PFSK-1 (cell line): ENCODE measurements around the gene SLC46A3.

Experiments
- FOXP2 ChIP-seq: optimal IDR thresholded peaks from 2 replicates; pipeline ENCODE3; 2011; ENCODE audit warnings: borderline replicate concordance, control low read depth, inconsistent platforms; ENCODE audit not compliant: insufficient read depth; ENCODE audit errors: extremely low read length, extremely low read depth
- POLR2AphosphoS5 ChIP-seq: IDR thresholded peaks from 2 replicates; pipeline ENCODE4 v1.6.1; 2012; ENCODE audit warnings: low read depth, mild to moderate bottlenecking, control low read depth, low read length, moderate library complexity
- REST ChIP-seq, 2 experiments: IDR thresholded peaks; 2 replicates each; pipeline versions ENCODE4 v1.6.1 to v1.8.0; 2011 to 2012; ENCODE audit warnings: low read depth in 2 of 2, low read length in 2 of 2, control low read depth in 1 of 2, inconsistent platforms in 1 of 2, mild to moderate bottlenecking in 1 of 2, moderate library complexity in 1 of 2; ENCODE audit not compliant: insufficient read depth in 1 of 2
- SIN3A ChIP-seq: IDR thresholded peaks from 2 replicates; pipeline ENCODE4 v1.6.1; 2012; ENCODE audit warnings: mild to moderate bottlenecking, low read length, moderate library complexity, borderline replicate concordance; ENCODE audit not compliant: insufficient read depth
- TAF1 ChIP-seq: IDR thresholded peaks from 2 replicates; pipeline ENCODE4 v1.6.1; 2012; ENCODE audit warnings: low read length, control low read depth, borderline replicate concordance; ENCODE audit not compliant: insufficient read depth

The SLC46A3 gene

DNA sequence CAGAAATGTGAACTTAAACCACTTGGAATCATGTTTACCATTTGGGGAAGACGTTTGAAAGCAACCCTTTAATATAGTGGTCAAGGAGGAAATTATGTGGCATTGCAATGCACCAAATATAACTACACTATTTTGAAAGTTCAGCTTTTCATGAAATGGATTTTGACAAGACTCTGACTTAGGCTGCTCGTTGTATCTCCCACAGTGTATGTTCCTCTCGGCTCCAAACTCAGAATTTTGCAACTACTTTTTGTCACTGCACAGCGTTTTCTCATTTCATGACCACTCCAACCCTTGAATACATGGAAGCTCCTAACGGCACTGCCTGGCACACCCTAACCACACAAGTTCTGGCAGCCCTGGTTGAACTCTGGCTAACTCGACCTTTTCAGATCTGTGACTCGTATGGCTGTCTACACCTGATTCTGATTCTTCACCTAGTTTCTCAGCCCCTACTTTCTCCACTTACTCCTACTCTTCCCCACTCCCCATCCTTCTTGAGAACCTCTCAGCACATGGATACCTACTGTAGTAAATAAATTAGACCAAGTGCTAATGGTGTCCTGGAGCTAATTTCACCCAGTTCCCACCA lies 66.9 kb downstream of the SLC46A3 start:
- TF ChIP-seq POLR2AphosphoS5 (no peak), FOXP2 (no peak), TAF1 (no peak), SIN3A (no peak), REST (IDR thresholded peaks at IDR 0.05; ENCODE audit: insufficient read depth in 1 of 2, low read depth in 2 of 2, low read length in 2 of 2) (no peak)

DNA sequence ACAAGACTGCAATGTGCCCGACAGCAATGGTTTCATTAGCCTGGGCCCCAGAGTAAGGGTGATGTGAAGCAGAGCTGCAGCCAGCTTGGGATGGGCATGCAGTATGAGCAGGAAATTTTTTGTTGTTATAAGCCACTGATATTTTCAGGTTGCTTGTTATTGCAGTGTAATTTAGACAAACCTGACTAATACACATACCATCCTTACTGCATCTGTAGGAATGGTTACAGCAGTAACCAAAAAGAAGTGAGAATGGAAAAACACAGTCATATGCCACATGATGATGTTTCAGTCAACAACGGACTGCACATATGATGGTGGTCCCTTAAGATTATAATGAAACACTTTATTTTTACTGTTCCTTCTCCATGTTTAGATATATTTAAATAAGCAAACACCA lies 68.5 kb downstream of the SLC46A3 start:
- TF ChIP-seq REST (IDR thresholded peaks at IDR 0.05; ENCODE audit: insufficient read depth in 1 of 2, low read depth in 2 of 2, low read length in 2 of 2) (no peak), SIN3A (no peak), TAF1 (no peak), POLR2AphosphoS5 (no peak)
